Colonic mucosa (tissue), 4 donors: ENCODE results near the gene MRPS18C. TPM values are rescaled to one million over a fixed set of nuclear protein-coding genes. Genes with fewer than 3 reads are reported as not detected.

Experiments
- DNase-seq: peaks from one replicate; pipeline ENCODE4 v3.0.0-alpha.2; 2020
- H3K27ac ChIP-seq: fragments of 200-600 bp; one replicate; pipeline ENCODE4 v1.8.0; 2021
- H3K27me3 ChIP-seq: fragments of 200-600 bp; one replicate; pipeline ENCODE4 v1.8.0; 2021
- H3K36me3 ChIP-seq: fragments of 200-600 bp; one replicate; pipeline ENCODE4 v1.8.0; 2021
- H3K4me1 ChIP-seq: fragments of 200-600 bp; one replicate; pipeline ENCODE4 v1.8.0; 2021; ENCODE audit warnings: mild to moderate bottlenecking
- H3K4me3 ChIP-seq: fragments of 200-600 bp; one replicate; pipeline ENCODE4 v1.8.0; 2021
- H3K9ac ChIP-seq, 2 donors: one replicate each; pipeline ENCODE4 v1.7.0; 2013; ENCODE audit warnings: control low read depth in 2 of 2, low read depth in 2 of 2, low read length in 2 of 2
- H3K9me3 ChIP-seq: fragments of 200-600 bp; one replicate; pipeline ENCODE4 v1.8.0; 2021
- intact Hi-C: fragments of 100-400 bp; cut with DNase I; formaldehyde crosslinking; loops from one replicate; pipeline ENCODE4 v1.14.1; 2022
- total RNA-seq, 2 donors: library from RNA; stranded (reverse); fragmentation: NEBNext Ultra II Directional in 1 of 2; extraction: Animal tissue kit (Norgen Biotek cat#: 25700) in 1 of 2; gene quantifications; one replicate each; pipeline ENCODE4 v1.2.1, GENCODE V29; 2021
- TF ChIP-seq, protein P1 (sequence below): fragments of 200-600 bp; IDR thresholded peaks from one replicate; pipeline ENCODE4 v1.8.0; 2022; ENCODE audit warnings: antibody characterized with exemption, mild to moderate bottlenecking
- donor health status: healthy.
- donor health status: DM: no; HTN: no; CAD: no.
- donor health status: DM: no; HTN: no; CAD: no.

Gene MRPS18C
- total RNA-seq, 2 donors from 2014 or later = 38.2 to 57.6 TPM

- H3K9me3 ChIP-seq = no peaks in the 10 kb centered on the region
- no peak overlapping the region for H3K9ac ChIP-seq
- H3K36me3 ChIP-seq = no peaks in the 10 kb centered on the region
- intact Hi-C loops = no loop called here
- no peaks in the 10 kb centered on the region for H3K4me1 ChIP-seq
- TF ChIP-seq, protein P1, sequence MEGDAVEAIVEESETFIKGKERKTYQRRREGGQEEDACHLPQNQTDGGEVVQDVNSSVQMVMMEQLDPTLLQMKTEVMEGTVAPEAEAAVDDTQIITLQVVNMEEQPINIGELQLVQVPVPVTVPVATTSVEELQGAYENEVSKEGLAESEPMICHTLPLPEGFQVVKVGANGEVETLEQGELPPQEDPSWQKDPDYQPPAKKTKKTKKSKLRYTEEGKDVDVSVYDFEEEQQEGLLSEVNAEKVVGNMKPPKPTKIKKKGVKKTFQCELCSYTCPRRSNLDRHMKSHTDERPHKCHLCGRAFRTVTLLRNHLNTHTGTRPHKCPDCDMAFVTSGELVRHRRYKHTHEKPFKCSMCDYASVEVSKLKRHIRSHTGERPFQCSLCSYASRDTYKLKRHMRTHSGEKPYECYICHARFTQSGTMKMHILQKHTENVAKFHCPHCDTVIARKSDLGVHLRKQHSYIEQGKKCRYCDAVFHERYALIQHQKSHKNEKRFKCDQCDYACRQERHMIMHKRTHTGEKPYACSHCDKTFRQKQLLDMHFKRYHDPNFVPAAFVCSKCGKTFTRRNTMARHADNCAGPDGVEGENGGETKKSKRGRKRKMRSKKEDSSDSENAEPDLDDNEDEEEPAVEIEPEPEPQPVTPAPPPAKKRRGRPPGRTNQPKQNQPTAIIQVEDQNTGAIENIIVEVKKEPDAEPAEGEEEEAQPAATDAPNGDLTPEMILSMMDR = no peak
- H3K27me3 ChIP-seq = no peaks in the 10 kb centered on the region
- no peak for DNase-seq
- H3K27ac ChIP-seq = no peak overlapping the region
- H3K4me3 ChIP-seq = no peak overlapping the region
Observed at GRCh38 chr4:83449009-83449408, 6.8 kb upstream of the MRPS18C start.

DNA sequence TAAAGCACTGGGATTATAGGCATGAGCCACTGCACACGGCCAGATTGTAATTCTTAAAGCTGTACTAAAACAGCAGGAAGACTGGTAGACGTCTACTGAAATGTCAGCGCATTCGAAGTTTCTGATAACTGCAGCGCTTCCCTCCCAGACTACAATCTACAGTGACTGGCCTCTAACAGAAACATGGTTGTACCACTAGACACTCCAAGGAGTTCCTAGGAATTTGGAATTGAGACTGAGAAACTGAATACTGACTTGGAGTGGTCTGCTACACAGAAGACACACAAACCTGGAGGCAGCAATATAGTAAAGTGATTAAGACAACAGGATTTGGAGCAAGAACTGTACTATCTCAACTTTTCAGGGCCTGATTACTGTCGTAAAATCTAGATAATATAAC lies 1.2 kb upstream of the MRPS18C start:
- H3K4me3 ChIP-seq = peak overlapping the region; percentile 66
- H3K27ac ChIP-seq = peak overlapping the region; percentile 89
- no peak for DNase-seq
- H3K9ac ChIP-seq = peak overlapping the region; percentile 81 to 99
- TF ChIP-seq, protein P1 = no peak
- intact Hi-C loops = loop anchor here (10.0 kb wide), 1 partner anchor 170 kb away; the partner anchor contains the start of gene COQ2
- no peaks in the 10 kb centered on the region for H3K9me3 ChIP-seq
- peaks cover 4% of the 10 kb centered on the region for H3K4me1 ChIP-seq
- no peaks in the 10 kb centered on the region for H3K36me3 ChIP-seq
- H3K27me3 ChIP-seq = no peaks in the 10 kb centered on the region

DNA sequence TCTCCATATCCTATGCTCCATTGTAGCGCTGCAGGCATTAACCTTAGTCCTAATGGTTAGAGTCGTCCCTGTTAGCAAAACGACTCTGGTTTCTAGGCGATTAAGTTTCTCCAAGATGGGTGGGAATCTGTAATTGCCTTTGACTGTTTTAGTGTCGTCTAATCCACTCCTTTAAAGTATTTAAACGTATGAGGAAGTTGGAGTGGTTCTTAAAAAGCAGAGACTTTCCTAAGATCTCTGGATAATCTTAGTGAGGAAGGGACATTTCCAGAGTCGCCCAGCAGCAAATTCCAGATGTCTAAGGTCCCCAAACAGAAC lies 285 bp downstream of the MRPS18C start:
- H3K9me3 ChIP-seq = no peaks in the 10 kb centered on the region
- DNase-seq = no peak
- peak overlapping the region; percentile 66 for H3K4me3 ChIP-seq
- H3K27me3 ChIP-seq = no peaks in the 10 kb centered on the region
- H3K27ac ChIP-seq = peak overlapping the region; percentile 89
- intact Hi-C loops = loop anchor here (10.0 kb wide), 1 partner anchor 171 kb away; the partner anchor contains the start of gene COQ2
- no peaks in the 10 kb centered on the region for H3K36me3 ChIP-seq
- peaks cover 4% of the 10 kb centered on the region for H3K4me1 ChIP-seq
- H3K9ac ChIP-seq = peak overlapping the region; percentile 75 to 99
- TF ChIP-seq, protein P1 = no peak

DNA sequence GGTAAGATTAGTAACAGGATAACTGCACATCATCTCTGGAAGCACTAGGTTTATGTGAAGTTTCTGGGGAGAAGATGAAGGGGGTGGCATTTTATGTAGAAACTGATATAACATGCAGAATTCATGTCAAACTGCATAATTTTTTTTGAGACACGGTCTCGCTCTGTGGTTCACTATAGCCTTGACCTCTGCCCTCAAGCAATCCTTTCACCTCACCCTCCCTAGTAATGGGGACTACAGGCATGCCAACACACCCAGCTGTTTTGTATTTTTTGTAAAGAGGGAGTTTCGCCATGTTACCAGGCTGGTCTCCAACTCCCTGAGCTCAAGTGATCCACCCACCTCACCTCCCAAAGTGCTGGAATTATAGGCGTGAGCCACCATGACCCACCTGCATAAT lies 17.6 kb downstream of the MRPS18C start:
- H3K27ac ChIP-seq = no peak overlapping the region
- no peaks in the 10 kb centered on the region for H3K4me1 ChIP-seq
- H3K36me3 ChIP-seq = no peaks in the 10 kb centered on the region
- DNase-seq = no peak
- no peaks in the 10 kb centered on the region for H3K9me3 ChIP-seq
- H3K27me3 ChIP-seq = no peaks in the 10 kb centered on the region
- TF ChIP-seq, protein P1 = no peak
- no peak overlapping the region for H3K9ac ChIP-seq
- no peak overlapping the region for H3K4me3 ChIP-seq
- intact Hi-C loops = no loop called here

- Histone ChIP-seq H3K36me3 (no peaks in the 10 kb centered on the region), H3K27me3 (no peaks in the 10 kb centered on the region), H3K9me3 (no peaks in the 10 kb centered on the region), H3K4me3 (no peak overlapping the region), H3K27ac (no peak overlapping the region), H3K4me1 (no peaks in the 10 kb centered on the region), H3K9ac (no peak overlapping the region)
- no peak for DNase-seq
- TF ChIP-seq, protein P1 = no peak
- intact Hi-C loops = no loop called here
Observed at GRCh38 chr4:83473966-83474365, 18.1 kb downstream of the MRPS18C start.
